Neural cell (in vitro differentiated cells): ENCODE measurements around the gene RNF223.
A peak's percentile ranks its signal among the peaks of the same experiment; 100 is the strongest.

ENCODE experiments used
- EZH2 ChIP-seq: fragments of 200-600, 300-800 bp; shearing (Covaris generic), sonication (generic); IDR thresholded peaks from 2 replicates; pipeline ENCODE4 v1.6.1; 2014; ENCODE audit warnings: antibody characterized with exemption, low read length, borderline replicate concordance, mild to moderate bottlenecking; ENCODE audit not compliant: insufficient read depth, poor library complexity, severe bottlenecking
- POLR2AphosphoS5 ChIP-seq: IDR thresholded peaks from 2 replicates; pipeline ENCODE4 v1.6.1; 2012
- TAF1 ChIP-seq: IDR thresholded peaks from 2 replicates; pipeline ENCODE4 v1.6.1; 2012; ENCODE audit warnings: low read depth
- TF ChIP-seq, protein P1 (sequence below): fragments of 450-650 bp; IDR thresholded peaks from 2 replicates; pipeline ENCODE4 v1.5.1; 2014; ENCODE audit warnings: antibody characterized with exemption, mild to moderate bottlenecking, moderate library complexity; ENCODE audit not compliant: poor library complexity, severe bottlenecking

DNA sequence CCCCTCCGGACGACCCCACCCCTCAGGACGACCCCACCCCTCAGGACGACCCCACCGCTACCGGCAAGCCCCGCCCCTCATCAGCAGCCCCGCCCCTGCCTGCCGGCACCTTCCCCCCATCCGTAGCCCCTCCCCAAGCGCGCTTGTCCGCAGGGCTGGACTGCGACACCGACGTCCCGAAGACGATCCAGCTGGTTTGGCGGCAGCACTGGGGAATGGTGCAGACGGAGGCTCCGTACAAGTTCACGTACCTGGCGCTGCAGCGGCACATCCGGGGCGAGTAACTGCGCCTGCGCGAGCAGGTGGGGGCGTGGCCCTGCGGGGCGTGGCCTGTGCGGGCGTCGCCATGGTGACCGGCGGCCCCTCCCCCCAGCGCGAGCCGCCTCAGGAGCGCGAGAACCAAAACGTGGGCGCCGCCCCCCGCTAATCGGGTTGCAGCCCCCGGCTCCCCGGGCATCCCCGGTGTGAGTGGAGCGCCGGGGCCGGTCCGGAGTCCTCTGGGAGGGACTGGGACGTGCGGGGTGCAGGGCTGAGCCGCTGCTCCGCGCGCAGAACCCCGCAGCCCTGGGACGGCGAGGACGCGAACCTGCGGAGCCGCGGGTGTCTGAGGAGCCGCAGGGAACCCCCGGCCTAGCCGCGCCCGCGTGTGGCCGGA lies 4.9 kb downstream of the RNF223 start:
- TF ChIP-seq, protein P1, sequence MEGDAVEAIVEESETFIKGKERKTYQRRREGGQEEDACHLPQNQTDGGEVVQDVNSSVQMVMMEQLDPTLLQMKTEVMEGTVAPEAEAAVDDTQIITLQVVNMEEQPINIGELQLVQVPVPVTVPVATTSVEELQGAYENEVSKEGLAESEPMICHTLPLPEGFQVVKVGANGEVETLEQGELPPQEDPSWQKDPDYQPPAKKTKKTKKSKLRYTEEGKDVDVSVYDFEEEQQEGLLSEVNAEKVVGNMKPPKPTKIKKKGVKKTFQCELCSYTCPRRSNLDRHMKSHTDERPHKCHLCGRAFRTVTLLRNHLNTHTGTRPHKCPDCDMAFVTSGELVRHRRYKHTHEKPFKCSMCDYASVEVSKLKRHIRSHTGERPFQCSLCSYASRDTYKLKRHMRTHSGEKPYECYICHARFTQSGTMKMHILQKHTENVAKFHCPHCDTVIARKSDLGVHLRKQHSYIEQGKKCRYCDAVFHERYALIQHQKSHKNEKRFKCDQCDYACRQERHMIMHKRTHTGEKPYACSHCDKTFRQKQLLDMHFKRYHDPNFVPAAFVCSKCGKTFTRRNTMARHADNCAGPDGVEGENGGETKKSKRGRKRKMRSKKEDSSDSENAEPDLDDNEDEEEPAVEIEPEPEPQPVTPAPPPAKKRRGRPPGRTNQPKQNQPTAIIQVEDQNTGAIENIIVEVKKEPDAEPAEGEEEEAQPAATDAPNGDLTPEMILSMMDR, result no peak
- peak; percentile 77 for TF ChIP-seq POLR2AphosphoS5
- TF ChIP-seq TAF1, result peak; percentile 28
- TF ChIP-seq EZH2, result no peak
